GM19463 (cell line): ENCODE data around the gene IL22RA1.

ENCODE experiments used
- ATAC-seq: cut with Tn5 transposase; IDR thresholded peaks from one replicate; pipeline ENCODE4 v1.9.1; 2021; ENCODE audit warnings: mild to moderate bottlenecking, moderate library complexity; ENCODE audit not compliant: unreplicated experiment

Gene IL22RA1

DNA sequence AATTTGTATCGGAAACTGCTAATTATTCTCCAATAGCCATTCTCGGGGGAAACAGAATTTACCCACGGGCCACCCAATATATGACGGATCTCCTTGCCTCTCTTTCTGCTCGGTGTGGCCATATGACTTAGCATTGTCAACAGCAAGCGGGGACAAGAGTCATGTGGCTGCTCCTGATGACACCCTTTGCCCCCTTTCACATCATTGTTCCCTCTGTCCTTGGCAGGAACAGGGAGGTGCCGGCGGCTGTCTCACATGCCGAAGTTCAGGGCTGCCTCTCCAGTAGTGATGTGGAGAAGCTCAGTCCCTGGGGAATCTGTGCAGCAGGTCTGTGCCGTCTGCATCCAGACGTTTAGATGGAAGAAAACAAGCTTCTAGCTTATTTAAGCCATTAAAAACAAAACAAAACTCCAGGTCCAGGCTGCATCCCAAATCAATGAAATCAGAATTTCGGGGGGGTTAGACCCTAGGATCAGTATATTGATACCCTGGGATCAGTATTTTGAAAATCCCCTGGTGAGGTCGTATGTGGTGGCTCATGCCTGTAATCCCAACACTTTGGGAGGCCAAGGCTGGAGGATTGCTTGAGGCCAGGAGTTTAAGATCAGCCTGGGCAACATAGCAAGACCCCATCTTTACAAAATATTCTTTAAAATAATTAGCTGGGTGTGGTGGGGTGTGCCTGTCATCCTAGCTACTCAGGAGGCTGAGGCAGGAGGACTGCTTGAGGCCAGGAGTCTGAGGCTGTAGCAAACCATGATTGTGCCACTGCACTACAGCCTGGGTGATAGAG lies 41.8 kb downstream of the IL22RA1 start:
- no peak for ATAC-seq

DNA sequence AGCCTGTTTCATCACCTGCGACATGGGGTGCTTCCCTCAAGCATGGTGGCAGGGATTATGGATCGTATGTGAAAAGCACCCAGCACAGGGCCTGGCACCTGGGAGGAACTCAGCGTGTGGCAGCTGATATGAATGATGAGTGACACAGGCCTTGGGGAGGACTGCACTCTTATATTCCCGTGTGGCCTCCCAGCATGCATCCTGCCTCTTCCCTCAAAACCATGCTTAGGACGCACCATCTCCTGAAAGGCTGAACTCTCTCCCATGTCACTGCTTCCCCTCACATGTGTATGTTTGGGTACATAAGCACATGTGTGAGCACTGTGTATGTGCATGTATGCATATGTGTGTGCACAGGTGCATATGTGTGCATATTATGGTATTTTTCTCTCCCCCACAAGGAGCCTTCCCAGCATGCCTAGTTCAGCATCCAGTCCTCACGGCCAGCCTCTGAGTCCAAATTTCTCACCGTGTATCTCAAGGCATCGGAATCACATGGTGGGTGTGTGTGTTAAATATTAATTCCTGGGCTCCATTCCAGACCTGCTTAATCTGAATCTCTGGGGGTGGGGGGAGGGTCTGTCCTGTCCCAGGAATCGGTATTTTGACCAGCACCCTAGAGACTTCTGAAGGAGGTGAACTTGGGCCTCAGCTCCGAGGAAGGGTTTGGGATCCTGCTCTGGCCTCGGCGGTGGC lies 43.8 kb downstream of the IL22RA1 start:
- no peak for ATAC-seq

DNA sequence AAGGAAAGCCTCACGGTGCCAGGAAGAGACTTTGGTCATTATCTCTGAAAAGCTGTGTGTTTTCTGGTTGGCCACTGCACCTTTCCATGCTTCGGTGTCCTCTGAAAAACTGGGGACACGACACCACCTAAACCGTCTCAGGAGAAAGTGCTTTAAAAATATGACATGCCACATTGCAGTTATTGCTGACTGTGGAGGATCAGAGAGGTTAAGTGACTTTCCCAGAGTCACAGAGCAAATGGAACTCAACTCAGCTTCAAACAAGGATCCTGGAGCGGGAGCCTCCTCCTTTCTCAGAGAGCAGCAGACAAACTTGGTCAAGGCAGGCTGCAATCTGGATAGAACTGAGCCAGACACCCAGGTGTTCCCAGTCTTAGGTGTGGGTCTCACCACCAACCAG lies 44.8 kb downstream of the IL22RA1 start:
- ATAC-seq, result no peak

DNA sequence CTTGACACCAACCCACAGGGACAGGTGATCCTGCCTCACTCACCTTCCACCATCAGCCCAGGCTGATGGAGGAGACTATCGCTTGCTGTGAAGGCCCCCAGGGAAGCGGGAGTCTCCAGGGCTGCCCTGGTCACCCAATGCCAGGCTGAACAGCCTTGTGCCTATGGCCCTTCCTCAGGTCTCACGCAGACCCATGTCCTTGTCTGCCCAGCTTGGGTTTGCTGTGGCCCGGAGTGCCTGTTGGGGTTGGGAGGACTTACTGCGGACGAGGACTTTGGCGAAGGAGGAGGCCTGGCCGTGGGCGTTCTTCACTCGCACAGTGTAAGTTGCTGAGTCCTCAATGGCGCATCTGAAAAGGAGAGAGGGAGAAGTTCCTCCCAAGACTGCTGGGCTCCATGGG lies 45.3 kb downstream of the IL22RA1 start:
- no peak for ATAC-seq

DNA sequence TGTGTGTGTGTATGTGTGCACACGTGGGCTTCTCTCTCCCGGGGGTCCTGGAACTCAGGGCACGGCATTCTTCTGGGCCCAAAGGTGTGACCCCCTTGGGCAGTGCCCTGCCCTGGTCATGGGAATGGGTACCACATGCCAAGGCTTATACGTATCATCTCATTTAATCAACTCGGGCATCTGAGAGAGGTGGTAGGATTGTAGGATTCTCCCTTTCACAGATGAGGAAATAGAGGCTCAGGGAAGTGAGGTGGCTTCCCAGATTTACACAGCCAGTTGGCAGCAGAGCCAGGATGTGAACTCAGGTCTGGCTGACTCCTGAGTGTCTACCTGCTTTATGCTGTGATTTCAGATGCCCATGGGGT lies 46.2 kb downstream of the IL22RA1 start:
- no peak for ATAC-seq

DNA sequence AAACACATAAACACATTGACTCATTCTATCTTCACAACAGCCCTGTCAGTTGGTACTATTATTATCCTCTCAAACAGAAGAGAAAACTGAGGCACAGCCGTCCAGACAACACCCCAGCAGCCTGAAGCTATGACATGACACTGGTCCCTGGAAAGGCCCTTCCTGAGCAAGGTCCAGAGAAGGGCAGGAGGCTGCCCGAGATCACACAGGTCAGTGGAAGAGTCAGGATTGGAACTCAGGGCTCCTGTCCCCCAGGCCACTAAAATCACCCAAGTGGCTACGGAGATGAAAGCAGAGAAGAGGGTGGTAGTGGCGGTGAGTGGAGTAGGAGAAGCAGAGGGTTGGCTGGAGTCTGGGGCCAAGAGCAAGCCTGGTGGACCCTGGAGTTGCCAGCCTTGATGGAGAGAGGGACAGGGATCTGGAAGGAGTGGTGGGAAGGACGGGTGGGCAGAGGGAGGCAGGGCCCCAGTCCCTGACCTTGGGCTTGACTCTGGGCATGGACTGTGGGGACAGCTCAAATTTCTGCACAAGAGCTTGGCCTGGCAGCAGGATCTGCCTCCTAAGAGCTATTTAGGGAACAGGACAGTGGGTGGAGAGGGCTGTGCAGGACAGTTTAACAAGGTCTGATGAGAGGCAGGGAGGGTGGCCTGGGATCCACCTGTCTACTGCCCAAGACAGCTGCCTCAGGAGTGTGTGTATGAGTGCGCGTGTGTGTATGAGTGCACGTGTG lies 46.8 kb downstream of the IL22RA1 start:
- ATAC-seq, result no peak

DNA sequence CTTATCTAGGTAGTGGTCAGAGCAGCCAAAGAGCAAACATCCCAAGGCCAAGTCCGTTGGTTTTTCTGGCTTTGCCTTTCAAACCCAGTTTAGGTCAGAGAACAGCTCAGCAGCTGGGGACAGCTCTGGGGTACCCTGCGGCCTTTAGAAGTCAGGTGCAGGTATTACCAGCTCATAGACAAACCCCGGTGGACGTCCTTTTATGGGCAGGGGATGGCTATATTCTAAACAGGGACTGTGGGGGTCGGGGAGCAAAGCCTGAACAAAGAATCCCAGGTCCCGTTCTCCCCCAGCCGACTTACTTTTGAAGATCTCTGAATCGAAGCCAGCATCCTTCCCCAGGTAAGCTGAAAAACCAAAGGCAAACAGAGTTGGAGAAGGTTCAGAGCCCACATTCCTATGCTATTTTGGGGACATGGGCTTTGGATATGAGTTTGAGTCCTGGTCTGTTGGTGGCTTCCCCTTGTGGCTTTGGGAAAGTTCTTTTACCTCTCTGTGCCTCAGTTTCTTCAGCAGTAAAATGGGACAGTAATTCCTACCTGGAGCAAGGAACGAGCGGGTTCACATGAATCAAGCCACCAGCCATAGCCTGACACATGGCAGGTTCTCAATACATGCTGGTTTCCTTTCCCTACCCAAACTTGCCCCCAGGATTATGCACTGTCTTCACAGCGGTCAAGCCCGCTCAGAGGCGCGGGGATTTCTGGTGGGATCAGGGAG lies 47.6 kb downstream of the IL22RA1 start:
- no peak for ATAC-seq

DNA sequence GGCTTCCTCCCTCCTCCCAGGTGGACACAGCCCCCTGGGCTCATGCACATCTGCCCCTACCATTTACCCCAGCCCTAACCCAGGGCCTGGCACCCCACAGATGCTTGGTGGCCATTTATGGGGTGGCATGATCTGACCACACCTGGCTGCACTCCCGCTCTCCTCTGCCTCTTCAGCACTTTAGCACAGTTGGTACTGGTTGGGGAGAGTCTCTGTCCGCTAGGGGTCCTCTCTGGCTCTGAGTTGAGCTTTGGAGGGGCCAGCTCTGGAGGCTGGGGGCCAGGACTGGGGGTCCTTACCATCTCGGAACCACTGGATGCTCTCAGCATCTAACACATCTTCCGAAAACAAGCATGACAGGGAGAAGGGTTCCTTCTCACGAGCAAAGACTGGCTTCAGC lies 48.4 kb downstream of the IL22RA1 start:
- no peak for ATAC-seq

DNA sequence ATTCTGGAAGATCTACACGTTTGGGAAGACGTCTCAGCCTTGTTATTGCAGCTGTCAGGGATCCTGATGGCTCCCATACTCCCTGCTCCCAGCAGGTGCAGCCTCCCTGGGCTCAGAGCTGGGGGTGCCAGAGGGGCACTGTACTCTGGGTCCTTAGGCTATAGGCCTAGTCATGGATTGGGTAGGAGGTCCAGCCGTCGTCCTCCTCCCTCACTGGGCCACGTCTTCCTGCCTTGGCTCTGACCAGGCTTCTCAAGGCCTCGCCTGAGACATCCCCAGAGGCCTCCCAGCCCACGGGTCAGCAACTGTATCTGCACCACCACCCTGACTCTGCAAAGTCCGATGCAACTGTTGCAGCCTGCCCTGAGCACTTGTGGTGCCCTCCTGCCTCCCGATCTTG lies 49.2 kb downstream of the IL22RA1 start:
- ATAC-seq, result no peak

DNA sequence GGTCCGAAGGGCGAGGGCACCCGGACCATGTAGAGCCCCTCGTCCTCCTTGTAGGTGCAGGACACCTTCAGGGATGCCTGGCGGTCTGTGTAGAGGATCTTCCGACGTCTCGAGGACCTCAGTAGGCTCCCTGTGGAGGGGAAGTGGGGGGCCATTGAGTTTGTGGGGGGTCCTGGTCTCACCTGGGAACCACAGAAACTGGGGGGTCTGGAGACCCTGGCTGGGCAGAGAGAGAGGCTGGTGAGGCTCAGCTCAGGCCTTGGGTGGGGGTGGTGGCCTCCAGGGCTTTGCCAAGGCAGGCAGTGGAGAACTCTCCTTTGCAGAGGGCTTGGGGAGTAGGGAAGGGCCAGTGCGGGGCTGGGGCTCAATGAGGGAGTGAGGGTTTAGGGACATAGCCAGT lies 50.0 kb downstream of the IL22RA1 start:
- ATAC-seq, result no peak

DNA sequence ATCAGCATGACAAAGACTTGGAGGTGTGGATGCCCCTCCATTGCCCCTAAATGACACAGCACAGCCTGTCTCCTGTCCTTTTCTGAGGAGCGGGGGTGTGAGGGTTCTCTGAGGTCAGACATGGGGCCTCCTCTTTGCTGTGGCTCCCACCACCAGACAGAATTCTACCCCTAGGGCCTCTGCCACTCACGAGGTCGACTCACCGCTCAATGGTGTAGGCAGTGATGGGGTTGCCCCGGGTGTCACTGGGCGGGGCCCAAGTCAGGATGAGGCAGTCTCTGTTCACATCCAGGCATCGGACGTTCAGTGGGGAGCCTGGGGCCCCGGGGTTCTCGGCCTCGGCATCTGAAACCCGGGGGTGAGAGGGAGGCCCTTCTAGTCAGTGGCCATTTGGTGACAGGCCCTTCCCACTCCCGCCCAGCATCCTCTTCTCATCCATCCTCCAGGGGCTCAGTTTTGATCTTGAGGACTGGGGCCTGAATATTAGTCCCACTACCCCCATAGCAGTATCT lies 50.9 kb downstream of the IL22RA1 start:
- no peak for ATAC-seq

DNA sequence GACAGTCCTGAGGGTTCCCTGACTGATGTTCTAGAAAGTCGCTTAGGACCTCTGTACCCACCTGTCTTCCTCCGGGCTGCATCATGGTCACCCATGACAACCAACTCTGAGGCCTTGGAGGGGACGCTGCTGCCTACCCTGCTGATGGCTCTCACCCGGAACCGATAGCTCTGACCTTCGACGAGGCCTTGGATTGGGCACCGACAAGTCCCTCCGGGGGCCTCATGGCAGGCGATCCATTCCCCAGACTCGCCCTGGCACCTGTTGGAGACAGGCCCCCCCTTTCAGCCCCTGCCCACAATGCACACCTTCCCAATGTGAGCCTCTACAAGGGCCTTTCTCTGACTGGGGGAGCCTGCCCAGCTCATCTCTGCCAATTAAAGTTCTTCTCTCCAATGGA lies 52.2 kb downstream of the IL22RA1 start:
- no peak for ATAC-seq

DNA sequence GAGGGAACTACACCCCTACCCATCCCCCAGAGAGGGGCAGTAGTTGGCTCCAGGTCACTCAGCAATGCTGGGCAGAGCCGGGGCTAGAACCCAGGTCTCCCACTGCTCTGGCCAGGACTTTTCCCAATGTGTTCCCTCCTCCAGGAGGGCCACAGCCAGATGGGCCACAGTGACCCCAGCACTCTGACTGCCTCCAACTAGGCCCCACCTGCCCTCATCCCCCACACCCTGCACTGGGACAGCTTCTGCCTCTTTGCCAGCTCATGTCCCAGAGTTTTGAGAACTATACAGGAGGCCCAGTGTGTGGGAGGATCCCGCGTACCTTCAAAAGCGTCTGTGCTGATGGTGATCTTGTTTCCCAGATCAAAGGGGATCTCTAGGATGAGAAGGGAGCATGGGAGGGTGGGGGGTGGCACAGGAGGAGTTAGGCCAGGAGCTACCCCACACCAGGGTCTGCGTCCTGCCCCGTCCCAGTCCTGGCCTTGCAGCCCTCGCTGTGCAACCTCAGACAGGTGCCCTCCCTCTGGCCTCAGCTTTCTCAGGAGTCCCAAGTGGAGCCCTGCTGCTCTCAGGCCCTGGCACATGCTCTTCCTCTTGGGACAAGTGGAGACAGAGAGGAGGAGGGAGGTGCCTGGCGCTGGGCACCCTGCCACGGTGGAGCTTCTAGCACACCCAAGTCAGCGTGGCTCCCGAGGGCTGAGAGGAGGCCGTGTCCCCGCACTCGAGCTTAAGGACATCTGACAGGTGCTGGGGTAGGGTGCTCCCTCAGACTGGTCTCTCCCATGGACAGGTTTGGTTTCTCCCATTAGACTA lies 53.0 kb downstream of the IL22RA1 start:
- no peak for ATAC-seq

DNA sequence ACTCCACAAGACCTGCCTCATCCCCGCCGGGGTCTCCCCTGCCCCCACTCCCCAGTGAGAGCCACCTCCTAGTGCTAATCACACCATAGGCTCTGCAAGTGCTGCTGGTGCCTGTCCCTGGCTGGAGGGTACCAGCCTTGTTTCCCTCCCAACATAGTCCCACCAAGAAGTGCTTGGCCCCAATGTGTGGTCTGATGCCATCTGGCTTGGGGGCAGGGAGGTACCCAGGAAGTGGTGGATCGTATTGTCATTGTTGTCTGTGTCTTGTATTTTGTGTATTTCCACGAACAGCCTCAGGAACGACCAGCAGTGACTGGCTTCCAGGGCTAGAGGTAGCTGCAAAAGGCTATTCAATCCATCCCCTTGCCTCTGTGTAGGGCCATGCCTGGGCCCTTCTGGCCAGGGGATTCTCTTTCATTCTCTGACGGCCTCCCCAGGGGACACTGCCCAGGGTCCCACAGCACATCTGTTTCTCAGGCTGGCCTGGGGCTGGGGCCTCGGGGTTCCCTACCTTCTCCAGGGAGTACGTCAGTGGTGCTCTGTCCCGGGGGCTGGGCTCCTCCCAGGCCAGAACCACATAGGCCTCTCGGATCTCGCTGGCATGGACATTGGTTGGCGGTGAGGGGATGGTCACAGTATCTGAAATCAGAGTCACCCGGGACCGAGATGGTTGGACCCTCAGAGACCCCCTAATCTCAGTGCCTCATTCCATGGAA lies 53.8 kb downstream of the IL22RA1 start:
- ATAC-seq, result no peak

DNA sequence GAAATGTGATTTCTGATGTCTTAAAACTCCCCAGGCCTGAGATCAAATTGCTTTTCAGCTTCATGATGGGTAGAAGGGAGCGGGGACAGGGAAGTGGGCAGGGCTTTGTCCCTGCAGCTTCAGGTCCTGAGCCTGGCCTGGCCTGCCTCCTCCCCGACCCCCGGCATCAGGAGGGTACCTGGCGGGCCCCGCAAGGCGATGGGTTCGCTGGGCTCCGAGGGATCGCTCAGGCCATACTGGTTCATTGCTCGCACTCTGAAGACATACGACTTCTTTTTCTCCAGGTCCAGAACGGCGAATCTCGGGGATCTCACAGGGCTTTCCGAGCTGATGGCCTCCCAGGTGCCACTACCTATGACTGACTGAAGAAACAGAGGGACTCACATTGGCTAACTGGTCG lies 56.5 kb downstream of the IL22RA1 start:
- ATAC-seq, result no peak

DNA sequence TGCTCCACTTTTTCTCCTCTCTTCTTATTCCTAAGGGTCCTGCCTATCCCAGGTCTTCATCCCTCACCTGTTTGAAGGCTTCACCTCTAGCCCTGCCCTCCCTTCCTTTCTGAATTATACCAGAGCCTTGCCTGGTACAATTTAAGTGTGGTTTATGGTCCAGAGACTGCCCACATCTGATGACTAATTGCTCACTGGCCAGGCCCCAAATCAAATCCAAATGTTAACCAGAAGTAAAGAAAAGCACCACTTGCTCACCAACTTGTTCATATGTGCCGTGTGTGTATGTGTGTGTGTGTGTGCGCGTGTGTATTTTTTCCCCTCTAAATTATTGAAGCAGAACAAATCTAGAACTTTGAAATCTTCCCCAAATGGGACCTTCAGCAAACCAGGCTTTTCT lies 57.4 kb downstream of the IL22RA1 start:
- no peak for ATAC-seq

DNA sequence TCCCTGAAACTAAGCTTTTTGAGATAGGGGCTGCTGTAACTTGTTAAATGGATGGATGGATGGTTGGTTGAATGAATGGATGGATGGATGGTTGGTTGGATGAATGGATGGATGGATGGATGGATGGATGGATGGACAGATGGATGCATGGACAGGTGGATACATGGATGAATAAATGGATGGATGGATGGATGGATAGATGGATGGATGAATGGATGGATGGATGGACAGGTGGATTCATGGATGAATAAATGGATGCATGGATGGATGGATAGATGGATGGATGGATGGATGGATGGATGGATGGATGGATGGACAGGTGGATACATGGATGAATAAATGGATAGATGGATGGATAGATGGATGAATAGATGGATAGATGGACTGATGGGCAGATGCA lies 57.9 kb downstream of the IL22RA1 start:
- no peak for ATAC-seq

DNA sequence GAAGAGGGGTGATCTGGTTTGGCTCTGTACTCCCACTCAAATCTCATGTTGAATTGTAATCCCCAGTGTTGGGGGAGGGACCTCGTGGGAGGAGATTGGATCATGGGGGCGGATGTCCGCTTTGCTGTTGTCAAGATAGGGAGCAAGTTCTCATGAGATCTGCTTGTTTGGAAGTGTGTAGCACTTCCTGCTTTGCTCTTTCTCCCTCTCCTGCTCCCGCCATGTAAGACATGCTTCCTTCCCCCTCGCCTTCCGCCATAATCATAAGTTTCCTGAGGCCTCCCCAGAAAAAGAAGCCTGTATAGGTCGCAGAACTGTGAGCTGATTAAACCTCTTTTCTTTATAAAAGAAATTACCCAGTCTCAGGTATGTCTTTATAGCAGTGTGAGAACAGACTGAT lies 58.9 kb downstream of the IL22RA1 start:
- no peak for ATAC-seq

DNA sequence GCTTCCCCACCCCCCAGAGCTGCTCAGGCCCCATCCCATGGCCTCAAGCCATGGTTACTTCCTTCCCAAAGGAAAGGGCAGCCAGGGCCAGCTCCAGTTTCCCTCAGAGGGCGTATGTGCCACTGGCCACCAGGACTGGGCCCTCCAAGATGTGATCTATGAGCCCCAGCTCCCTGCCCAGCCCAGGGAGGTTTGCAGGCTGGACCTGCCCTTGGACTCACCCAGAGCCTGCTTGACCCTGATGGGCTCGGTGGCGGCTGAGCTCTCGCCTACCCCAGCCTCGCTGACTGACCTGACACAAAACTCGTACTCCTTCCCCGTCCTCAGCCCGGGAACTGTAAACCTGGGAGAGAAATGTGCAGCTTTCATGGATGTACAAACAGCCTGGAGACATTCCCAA lies 60.6 kb downstream of the IL22RA1 start:
- no peak for ATAC-seq

DNA sequence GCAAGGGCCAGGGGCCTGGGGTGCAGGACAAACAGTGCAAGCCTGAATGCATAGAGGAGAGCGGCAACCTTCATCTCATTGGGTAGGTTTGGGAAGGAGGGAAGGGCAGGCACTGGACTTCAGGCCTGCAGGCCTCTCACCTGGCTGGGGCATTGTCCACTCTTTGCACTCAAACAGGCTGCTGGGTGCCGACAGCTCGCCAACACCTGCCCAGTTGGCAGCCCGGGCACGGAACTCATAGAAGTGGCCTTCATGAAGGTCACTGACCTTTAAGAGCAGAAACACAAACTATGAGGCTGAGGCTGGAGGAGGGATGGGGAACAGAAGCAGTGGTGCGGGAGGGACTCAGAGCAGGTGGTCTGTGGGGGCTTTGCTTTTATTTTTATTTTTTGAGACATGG lies 61.8 kb downstream of the IL22RA1 start:
- no peak for ATAC-seq
